ENCODE results near the gene AGT. TPM values are rescaled to one million over a fixed set of nuclear protein-coding genes. Genes with fewer than 3 reads are reported as not detected.
A peak's percentile ranks its signal among the peaks of the same experiment; 100 is the strongest.

Gene AGT
- total RNA-seq, 1 experiment from 2014 or later, result 41.9 TPM

GRCh38 chr1:230708631-230709580 lies 5.0 kb downstream of the AGT start:
- BruUV-seq (replicated peaks), result no TSS peak
- intact Hi-C loops (cut with micrococcal nuclease; ENCODE audit: unreplicated experiment), result loop anchor here (1.0 to 2.0 kb wide), 6 partner anchors 8 to 76 kb away; partner anchors contain the start of gene COG2

GRCh38 chr1:230707732-230708630 lies 5.9 kb downstream of the AGT start:
- H3K27ac Mint-ChIP-seq (ENCODE audit: unreplicated experiment), result peak overlapping the region; percentile 99
- no peaks in the 10 kb centered on the region for H3K9me3 Mint-ChIP-seq (ENCODE audit: unreplicated experiment)
- ChIA-PET CTCF (interaction anchor here (0.6 to 1.4 kb wide), 4 partner anchors 26 to 65 kb away, joined by 3 to 7 read pairs (median 5); no protein-coding TSS in a partner anchor), POLR2A (interaction anchor here (1.0 kb wide), 1 partner anchor 161 kb away, joined by 3 read pairs; no protein-coding TSS in a partner anchor)
- H3K36me3 ChIP-seq (ENCODE audit: control insufficient read depth, insufficient read depth, low read length), result peaks cover 12% of the 10 kb centered on the region
- no peaks in the 10 kb centered on the region for H3K9me3 ChIP-seq
- no peak for DNase-seq
- intact Hi-C loops (cut with micrococcal nuclease; ENCODE audit: unreplicated experiment), result loop anchor here (1.0 to 2.0 kb wide), 4 partner anchors 37 to 75 kb away; no protein-coding TSS in a partner anchor
- peaks cover 43% of the 10 kb centered on the region for H3K4me1 Mint-ChIP-seq (ENCODE audit: low read depth, unreplicated experiment)
- BruUV-seq (replicated peaks), result TSS peak; percentile 29
- H3K27me3 Mint-ChIP-seq (ENCODE audit: insufficient read depth, unreplicated experiment), result no peaks in the 10 kb centered on the region
- H3K4me3 ChIP-seq (ENCODE audit: low read depth, low read length), result peak overlapping the region; percentile 17
- H3K4me3 Mint-ChIP-seq (ENCODE audit: unreplicated experiment), result peak overlapping the region; percentile 79
- H3K36me3 Mint-ChIP-seq (ENCODE audit: insufficient read depth, unreplicated experiment), result peaks cover 19% of the 10 kb centered on the region
- no peaks in the 10 kb centered on the region for H3K27me3 ChIP-seq (replicated peaks; ENCODE audit: control insufficient read depth, insufficient read depth, low read length)
- H3K4me1 ChIP-seq, result peaks cover 55% of the 10 kb centered on the region
- no peak for TF ChIP-seq CTCF (IDR thresholded peaks at IDR 0.05; ENCODE audit: insufficient read depth in 1 of 2, low read depth in 1 of 2, low read length in 1 of 2, severe bottlenecking in 1 of 2, unreplicated experiment in 1 of 2)

More at GRCh38 chr1:230708631-230709580, 5.0 kb downstream of the AGT start:
- no peaks in the 10 kb centered on the region for H3K9me3 Mint-ChIP-seq (ENCODE audit: unreplicated experiment)
- peak overlapping the region; percentile 79 for H3K4me3 Mint-ChIP-seq (ENCODE audit: unreplicated experiment)
- Histone ChIP-seq H3K4me3 (ENCODE audit: low read depth, low read length) (no peak overlapping the region), H3K4me1 (peaks cover 46% of the 10 kb centered on the region), H3K9me3 (no peaks in the 10 kb centered on the region), H3K36me3 (ENCODE audit: control insufficient read depth, insufficient read depth, low read length) (peaks cover 12% of the 10 kb centered on the region), H3K27me3 (replicated peaks; ENCODE audit: control insufficient read depth, insufficient read depth, low read length) (no peaks in the 10 kb centered on the region)
- peaks cover 16% of the 10 kb centered on the region for H3K36me3 Mint-ChIP-seq (ENCODE audit: insufficient read depth, unreplicated experiment)
- H3K27ac Mint-ChIP-seq (ENCODE audit: unreplicated experiment), result peak overlapping the region; percentile 99
- POLR2A ChIA-PET, result interaction anchor here (1.0 kb wide), 1 partner anchor 160 kb away, joined by 3 read pairs; no protein-coding TSS in a partner anchor
- no peaks in the 10 kb centered on the region for H3K27me3 Mint-ChIP-seq (ENCODE audit: insufficient read depth, unreplicated experiment)
- CTCF ChIA-PET, result interaction anchor here (0.6 to 1.4 kb wide), 6 partner anchors 14 to 67 kb away, joined by 3 to 7 read pairs (median 3); partner anchors contain the start of gene COG2
- peak; percentile 96 to 99 for DNase-seq
- TF ChIP-seq CTCF (IDR thresholded peaks at IDR 0.05; ENCODE audit: insufficient read depth in 1 of 2, low read depth in 1 of 2, low read length in 1 of 2, severe bottlenecking in 1 of 2, unreplicated experiment in 1 of 2), result no peak
- H3K4me1 Mint-ChIP-seq (ENCODE audit: low read depth, unreplicated experiment), result peaks cover 39% of the 10 kb centered on the region
